Stromal cell of bone marrow (primary cell): ENCODE data around the gene MKNK2.
A peak's percentile ranks its signal among the peaks of the same experiment; 100 is the strongest.
"Not testable (repeated sequence)": the region's sequence is repeated elsewhere in the genome, so short reads cannot be mapped to it uniquely, and the experiment has no call there.

ENCODE experiments used
- DNase-seq: peaks from one replicate; pipeline ENCODE4 v3.0.0-alpha.2; 2012; ENCODE audit warnings: low read depth

MKNK2 gene

DNA sequence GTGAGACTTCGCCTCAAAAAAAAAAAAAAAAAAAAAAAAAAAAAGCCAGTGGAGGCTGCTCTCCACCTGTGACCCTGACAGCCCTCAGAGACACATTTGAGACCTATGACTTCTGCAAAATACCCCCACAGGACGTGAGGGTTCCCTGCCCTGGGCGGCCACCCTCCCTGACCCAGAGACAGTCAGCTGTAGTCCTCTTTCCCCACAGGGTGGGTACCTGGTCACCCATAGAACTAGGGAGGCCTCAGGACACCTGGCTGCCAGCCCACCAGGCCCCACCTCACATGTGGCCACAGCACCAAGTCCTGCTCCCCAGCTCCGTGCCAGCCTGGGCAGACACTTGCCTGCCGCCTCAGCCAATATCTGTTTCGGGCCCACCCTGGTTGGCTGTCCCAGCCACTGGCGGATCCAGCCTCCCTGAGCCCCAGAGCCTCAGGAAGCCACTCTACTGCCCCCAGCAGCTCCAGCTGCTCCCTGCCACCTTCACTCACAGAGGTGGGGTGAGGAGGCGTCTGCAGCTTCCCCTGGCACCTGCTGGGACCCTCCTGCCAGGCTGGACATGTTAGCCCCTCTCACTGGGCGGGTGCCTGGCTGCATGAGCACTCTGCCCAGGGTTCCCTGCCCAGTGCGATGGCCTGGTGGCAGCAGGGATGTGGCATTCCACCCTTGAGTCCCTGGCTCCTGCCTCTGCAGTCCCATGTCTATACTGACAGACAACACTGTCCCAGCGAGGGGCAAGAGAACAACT lies 6.9 kb downstream of the MKNK2 start:
- no peak for DNase-seq

DNA sequence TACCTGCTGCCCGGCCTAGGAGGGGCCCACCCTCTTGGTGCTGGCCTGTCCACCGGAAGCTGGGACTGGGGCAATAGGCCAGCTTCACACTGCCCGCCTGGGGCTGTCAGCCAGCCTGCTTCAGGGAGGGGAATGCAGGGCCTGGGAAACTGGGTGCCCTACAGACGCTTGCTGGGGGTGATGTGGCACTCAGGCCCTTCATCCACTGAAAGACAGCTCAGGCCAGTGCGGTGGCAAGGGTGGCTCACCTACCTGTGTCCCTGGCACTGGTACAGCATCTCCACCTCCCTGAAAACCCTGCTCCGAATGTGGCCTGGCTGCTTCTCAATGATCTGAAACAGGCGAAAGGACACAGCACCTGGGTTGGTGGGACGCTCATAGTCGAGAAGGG lies 7.8 kb downstream of the MKNK2 start:
- DNase-seq = no peak

- no peak for DNase-seq
Measured at GRCh38 chr19:2042485-2043250, 8.4 kb downstream of the MKNK2 start.

GRCh38 chr19:2041683-2042484 lies 9.2 kb downstream of the MKNK2 start:
- DNase-seq = peak; percentile 53

DNA sequence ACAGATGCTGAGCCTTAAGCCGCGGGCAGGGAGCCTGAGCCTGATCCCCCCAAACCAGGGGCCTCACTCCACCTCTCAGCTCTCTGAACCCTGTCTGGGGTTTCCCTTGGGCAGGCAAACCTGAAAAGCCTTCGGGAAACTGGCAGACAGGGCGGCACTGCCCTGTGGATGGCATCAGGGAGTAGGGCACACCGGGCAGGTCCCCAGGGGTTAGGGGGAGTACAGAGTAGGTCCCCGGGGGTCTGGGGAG lies 9.7 kb downstream of the MKNK2 start:
- no peak for DNase-seq

- DNase-seq = no peak
Measured at GRCh38 chr19:2040647-2041432, 10.2 kb downstream of the MKNK2 start.

- no peak for DNase-seq
Measured at GRCh38 chr19:2039959-2040646, 10.9 kb downstream of the MKNK2 start.

DNA sequence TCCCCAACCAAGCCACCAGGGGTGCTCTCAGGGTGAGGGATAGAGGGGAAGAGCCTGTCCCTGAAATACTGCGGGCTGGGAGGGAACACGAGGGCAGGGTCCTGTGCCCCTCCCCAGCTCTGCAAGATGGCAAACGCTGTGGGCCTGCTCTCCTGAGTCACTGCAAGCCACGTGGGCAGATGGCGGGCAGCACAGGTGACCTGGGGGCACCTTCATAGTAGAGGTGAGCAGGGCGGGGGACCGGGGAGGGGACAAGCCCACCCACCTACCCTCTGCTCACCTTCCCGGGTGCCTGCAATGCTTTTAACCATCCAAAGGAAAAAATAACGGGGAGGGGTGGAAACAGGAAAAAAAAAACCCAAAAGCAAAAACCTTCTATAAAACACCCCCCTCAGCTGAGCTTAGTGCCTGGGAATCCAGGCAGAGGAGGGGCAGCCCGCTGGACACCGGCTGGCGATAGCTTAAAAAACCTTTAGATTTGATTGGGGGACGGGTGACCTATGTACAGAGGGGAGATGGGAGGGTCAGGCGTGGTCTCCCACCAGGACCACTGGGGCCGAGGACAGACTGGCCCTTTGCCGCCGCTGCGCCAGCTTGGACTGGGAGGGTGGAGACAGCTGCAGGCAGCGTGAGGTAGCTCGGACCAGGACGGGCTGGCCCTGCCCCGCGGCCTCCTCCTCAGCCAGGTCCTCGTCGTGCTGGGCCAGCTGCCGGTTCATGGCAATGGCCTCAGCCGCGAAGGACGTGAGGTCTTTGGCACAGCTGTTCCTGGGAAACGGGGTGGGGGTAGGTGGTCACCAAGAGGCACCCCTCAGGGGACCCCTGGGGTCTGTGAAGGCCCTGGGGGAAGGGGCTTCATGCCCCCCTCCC lies 11.7 kb downstream of the MKNK2 start:
- no peak for DNase-seq

DNA sequence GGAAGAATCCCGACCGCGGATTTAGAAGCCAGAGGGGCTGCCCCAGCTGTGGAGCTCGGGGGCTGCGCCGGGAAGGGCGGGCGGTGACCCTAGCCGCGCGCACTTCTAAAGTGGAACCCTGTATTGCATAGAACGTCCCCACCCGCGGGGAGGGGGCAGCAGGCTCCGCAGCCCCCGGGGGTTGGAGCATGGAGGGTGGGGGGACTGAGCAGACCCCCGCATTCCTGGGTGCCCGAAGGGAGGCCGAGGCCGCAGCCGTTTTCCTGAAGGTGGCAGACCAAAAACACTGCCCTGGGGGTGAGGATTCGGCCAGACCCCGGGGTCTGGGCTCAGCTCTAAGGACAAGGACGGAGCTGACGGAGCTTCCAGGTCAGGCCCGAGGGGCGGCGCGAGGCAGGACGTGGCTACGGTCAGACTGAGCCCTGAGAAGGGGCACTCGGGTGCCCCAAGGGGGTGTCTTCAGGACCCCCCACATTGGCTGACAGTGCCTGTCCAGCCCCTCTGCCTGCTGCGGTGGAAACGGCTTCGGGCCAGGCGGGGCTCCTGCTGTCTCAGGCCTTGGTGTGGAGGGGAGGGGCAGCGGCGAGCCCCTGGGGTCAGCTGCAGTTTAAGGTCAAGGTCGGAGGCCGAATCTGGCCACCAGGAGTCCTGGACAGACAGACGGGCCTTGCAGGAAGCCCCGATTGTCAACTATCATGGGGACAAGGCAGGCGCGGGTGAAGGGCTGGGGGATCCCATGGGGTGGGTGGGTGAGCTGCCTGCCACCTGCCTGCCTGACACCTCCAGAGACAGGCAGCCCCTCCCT lies 12.6 kb downstream of the MKNK2 start:
- no peak for DNase-seq

DNA sequence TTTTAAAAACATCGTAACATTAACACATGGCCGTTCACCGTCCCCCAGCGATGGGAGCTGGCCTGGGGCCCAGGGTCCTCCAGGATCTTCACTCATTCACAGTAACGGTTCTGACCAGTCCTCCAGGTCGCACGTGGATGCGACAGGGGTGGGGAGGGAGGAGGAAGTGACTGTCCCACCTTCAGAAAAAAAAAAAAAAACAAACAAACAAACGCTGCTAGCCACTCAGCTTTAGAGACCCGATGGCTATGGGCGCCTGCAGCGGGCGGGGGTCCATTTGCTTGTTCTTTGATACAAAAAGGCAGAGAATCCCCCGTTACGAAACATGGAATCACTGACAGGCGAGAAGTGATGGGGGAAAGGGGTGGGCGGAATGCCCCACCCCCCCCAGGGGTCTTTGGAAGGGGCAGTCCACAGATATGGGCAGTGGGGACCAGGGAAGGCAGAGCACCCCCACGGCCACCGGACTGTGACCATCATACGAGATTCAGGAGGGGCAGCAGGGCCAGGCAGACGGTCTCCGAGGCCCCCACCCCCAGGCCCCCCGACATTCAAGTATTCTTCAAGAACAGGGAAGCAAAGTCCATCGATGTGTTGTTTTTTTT lies 13.3 kb downstream of the MKNK2 start:
- no peak for DNase-seq

DNA sequence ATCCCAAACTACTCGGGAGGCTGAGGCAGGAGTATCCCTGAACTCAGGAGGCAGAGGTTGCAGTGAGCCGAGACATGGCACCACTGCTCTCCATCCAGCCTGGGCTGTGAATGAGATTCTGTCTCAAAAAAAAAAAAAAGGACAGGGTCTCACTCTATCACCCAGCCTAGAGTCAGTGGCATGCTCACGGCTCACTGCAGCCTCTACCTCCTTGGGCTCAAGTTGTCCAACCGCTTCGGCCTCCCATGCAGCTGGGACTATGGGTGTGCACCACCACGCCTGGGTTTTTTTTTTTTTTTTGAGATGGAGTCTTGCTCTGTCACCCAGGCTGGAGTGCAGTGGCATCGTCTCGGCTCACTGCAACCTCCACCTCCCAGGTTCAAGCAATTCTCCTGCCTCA lies 14.6 kb downstream of the MKNK2 start:
- DNase-seq = no peak

- DNase-seq = no peak
Measured at GRCh38 chr19:2035590-2035991, 15.5 kb downstream of the MKNK2 start.

GRCh38 chr19:2034729-2035589 lies 16.1 kb downstream of the MKNK2 start:
- DNase-seq = no peak

DNA sequence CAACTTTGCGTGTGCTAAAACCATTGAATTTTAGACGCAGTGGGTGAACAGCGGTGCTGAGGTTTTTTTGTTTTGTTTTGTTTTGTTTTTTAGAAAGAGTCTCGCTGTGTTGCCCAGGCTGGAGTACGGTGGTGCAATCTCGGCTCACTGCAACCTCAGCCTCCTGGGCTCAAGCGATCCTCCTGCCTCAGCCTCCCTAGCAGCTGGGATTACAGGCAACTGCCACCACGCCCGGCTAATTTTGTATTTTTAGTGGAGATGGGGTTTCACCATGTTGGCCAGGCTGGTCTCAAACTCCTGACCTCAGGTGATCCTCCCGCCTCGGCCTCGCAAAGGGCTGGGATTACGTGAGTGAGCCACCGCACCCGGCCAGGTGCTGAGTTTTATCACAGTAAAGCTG lies 16.8 kb downstream of the MKNK2 start:
- DNase-seq = not testable (repeated sequence)

DNA sequence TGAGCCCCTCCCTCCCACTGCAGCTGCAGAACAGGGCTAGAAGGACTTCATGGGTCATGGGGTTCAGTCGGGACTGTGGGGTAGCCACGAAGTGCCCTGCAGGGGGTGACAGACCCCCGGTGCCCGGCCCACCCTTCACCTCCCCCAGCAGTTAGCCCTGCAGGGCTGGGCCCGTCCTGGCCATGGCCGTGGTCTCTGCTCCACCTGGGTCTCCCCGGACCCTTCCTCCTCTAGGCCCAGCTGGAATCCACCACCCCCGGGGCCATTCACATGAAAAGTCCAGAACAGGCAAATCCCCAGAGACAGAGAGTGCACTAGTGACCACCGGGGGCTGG lies 17.3 kb downstream of the MKNK2 start:
- no peak for DNase-seq

DNA sequence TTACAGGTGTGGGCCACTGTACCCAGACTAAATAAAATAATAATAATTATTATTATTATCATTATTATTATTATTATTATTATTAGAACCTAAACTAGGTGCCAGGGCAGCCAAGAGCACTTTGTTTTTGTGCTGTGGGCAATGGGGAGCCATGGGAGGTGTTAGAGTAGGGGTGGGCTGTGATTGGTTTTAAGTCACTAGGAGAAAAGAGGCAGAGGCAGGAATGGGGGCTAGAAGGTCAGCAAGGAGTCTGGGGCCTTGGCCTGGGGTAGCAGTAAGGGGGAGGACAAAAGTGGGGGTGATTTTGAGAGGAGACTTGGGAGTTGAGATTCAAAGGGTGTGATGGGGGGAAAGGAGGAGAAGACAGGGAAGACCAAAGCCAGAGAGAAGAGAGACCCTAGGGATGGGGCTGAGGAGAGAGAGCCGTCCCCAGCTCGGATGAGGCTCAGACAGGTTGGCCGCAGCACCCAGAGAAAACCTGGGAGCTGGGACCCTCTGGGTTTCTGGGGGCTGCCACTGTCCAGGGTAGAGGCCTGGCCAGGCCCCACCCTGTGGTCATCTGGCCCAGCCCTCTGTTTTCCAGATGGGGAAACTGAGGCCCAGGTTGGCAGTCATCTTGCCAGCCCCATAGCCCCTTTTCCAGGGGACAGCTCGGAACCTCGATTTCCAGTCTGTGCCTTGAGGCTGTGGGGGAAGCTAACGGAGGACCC lies 17.8 kb downstream of the MKNK2 start:
- no peak for DNase-seq

- DNase-seq = peak; percentile 88
Measured at GRCh38 chr19:2032296-2032941, 18.6 kb downstream of the MKNK2 start.
